Measurements from ENCODE around the gene COL15A1. TPM values are rescaled to one million over a fixed set of nuclear protein-coding genes. Genes with fewer than 3 reads are reported as not detected.

Gene COL15A1
- total and polyA plus RNA-seq, 2 of the 8 experiments (the other 6 are each of a cell fraction or from before 2014, with no cell fraction given) = 0.12 to 0.15 TPM

GRCh38 chr9:99071313-99072039 is 127.8 kb downstream of the COL15A1 start (continued):
- TF ChIP-seq CHD7 (IDR thresholded peaks at IDR 0.05; ENCODE audit: insufficient replicate concordance, low read length) (no peak), TAF1 (IDR thresholded peaks at IDR 0.05; ENCODE audit: low read depth, low read length) (no peak), BRCA1 (IDR thresholded peaks at IDR 0.05; ENCODE audit: low read depth, low read length) (no peak), YY1 (IDR thresholded peaks at IDR 0.05; ENCODE audit: low read depth, low read length) (no peak), EP300 (IDR thresholded peaks at IDR 0.05; ENCODE audit: borderline replicate concordance in 1 of 2, low read depth in 2 of 2, low read length in 2 of 2) (no peak)

Measured in H1 (cell line).